HG02885 (cell line): ENCODE data around the gene ARHGEF1.

Experiments used
- ATAC-seq: cut with Tn5 transposase; IDR thresholded peaks from one replicate; pipeline ENCODE4 v1.9.1; 2021; ENCODE audit warnings: mild to moderate bottlenecking; ENCODE audit not compliant: unreplicated experiment, poor library complexity

Gene ARHGEF1

DNA sequence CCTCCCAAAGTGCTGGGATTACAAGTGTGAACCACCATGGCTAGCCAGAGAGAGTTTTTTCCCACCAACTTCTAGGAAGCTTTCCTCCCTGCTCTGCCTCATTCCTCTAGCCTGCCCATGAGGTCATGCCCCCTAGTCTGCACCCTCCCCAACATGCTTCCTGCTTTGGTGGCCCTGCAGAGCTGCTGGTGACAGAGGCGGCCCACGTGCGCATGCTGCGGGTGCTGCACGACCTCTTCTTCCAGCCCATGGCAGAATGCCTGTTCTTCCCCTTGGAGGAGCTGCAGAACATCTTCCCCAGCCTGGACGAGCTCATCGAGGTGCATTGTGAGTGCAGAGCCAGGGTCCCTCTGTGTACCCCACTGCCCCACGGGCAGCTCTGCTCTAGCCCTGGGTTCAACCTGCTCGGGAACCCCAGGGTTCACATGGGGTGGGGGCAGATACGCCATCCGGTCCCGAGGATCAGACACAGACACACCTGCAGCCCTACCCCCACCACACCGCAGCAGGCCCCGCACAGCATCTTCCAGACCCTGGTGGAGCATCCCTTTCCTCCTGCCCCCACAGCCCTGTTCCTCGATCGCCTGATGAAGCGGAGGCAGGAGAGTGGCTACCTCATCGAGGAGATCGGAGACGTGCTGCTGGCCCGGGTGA is 18.9 kb downstream of the ARHGEF1 start:
- ATAC-seq = no peak

DNA sequence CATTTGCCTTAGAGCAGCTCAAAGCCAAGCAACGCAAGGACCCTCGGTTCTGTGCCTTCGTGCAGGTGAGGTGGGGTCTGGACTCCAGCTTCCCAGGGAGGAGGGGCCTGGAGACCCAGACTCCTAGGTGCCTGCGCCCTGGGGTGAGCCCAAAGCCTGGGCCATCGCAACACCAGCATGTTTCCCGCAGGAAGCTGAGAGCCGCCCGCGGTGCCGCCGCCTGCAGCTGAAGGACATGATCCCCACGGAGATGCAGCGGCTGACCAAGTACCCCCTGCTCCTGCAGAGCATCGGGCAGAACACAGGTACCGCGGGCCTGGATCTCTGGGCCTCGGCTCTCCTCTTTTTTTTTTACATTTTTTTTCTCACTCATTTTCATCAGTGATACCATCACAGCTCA is 19.6 kb downstream of the ARHGEF1 start:
- no peak for ATAC-seq

DNA sequence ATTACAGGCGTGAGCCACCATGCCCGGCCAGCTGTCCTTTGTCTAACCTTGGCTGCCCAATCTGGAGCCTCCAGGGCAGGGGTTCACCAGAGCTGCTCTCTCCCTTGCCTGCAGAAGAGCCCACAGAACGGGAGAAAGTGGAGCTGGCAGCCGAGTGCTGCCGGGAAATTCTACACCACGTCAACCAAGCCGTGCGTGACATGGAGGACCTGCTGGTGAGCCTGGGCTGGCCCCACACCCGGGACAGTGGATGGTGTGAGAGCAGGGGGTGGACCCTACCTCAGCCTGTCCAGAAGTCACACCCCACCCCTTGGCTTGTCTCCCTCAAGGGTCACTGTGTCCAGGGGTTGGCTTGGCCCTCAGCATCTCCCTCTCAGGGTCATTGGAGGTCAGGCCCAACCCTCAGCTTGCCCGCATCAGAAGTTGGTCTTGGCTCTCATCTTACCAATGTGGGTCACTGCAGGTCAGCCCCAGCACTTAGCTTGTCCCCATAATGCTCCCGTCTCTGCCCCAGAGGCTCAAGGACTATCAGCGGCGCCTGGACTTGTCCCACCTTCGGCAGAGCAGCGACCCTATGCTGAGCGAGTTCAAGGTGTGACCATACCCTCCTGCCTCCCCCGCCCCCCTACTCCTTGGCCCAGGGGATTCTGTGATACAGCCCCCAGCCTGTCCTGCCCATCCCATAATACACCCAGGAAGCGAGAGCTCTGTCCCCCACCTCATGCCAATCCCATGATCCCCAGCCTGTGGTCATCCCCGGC is 20.4 kb downstream of the ARHGEF1 start:
- ATAC-seq = no peak

DNA sequence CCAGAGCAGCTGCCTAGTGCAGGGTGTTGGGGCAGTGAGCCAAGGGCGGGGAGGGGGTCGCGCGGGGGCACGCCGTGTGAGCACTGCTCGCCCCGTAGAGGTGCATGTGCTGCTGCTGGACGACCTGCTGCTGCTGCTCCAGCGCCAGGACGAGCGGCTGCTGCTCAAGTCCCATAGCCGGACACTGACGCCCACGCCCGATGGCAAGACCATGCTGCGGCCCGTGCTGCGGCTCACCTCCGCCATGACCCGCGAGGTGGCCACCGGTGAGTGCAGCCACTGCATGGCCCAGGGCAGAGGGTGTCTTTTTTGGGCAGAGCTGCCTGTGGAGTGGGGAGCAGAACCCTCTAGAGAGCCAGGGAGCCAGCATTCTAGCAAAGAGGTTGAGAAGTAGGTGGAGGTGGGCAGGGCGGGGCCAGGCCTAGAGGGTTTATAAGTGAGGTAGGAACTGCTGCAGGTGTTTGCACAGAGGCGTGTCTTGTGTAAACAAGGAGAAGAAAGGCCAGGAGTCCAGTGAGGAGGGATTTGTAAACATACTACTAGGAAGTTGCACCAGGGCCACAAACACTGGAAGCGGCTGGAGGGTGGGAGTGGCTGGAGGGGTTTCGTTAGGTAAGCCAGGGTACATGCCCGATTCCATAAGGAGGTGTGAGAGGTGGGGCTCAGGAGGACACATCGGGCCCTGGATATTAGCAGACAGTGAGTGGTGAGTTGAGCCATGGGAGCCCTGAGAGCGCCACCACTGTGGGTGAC is 21.3 kb downstream of the ARHGEF1 start:
- ATAC-seq = no peak

DNA sequence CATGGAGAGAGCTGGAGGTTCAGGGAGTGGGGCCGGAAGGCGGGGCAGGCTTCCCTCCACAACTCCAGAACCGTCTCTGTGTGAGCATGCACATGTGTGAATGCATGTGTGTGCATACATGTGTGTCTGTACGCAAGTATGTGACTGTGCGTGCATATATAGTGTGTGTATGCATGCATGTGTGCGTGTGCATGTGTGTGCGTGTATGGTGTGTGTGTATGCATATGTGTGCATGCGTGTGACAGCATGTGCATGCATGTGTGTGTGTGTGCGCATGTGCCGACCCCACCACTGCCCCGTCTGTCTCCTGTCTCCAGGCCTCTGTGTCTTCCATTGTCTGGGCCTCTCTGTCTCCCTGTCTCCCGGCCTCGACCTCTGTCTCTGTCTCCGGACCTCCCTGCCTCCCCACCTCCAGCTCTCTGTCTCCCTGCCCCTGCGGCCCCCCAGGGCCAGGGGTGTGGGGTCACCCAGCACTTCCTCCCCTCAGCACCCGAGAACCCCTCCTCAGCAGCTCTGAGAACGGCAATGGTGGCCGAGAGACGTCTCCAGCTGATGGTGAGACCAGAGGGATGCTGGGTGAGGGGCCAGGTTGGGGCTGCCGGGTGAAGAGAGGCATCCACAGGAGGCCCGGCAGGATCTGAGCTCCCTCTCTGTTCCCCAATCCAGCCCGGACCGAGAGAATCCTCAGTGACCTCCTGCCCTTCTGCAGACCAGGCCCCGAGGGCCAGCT is 22.5 kb downstream of the ARHGEF1 start:
- no peak for ATAC-seq

DNA sequence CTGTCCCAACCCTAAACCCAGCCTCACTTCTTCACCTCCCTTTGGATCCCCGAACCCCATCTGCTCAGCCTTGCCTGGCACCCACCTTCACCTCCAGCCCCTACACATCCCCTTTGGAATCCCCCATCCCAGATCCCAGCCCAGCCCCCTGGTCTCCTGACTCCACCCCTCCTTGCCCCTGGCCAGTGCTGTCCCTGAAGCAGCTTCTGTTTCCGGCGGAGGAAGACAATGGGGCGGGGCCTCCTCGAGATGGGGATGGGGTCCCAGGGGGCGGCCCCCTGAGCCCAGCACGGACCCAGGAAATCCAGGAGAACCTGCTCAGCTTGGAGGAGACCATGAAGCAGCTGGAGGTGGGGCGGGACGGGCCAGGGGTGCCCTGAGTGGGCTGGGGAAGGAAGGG is 23.3 kb downstream of the ARHGEF1 start:
- no peak for ATAC-seq

DNA sequence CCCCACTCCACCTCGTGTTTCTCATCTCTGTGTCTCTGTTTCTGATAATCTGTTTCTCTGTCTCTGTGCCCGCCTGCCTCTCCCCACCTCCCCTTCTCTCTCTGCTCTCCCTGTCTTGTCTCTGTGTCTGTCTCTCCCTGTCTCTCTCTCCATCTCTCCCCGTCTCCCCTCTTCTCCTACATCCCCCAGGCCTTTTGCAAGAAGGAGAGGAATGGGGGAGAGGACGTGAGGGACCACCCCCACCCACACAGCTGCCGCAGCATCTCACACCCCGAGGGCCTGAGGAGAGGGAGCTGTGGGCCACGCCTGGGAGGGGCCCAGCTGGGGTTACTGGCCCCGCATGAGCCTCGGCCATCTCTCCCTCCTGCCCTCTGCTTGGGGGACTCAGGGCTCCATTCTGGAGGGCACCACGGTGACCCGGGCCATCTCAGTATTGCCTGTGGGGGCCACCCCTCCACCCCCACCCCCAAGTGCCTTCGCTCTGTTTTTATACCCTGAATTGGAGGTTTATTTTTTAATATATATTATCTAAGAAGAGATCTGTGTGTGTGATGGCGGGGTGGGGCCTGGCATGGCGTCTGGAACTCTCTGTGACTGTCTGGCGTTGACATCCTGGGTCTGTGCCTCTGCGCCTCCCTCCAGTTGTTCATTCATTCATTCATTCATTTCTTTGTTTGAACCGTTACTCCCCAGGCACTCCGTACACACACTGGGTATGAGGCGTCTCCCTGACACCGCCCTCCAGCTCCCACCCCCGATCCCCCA is 24.1 kb downstream of the ARHGEF1 start:
- ATAC-seq = no peak

DNA sequence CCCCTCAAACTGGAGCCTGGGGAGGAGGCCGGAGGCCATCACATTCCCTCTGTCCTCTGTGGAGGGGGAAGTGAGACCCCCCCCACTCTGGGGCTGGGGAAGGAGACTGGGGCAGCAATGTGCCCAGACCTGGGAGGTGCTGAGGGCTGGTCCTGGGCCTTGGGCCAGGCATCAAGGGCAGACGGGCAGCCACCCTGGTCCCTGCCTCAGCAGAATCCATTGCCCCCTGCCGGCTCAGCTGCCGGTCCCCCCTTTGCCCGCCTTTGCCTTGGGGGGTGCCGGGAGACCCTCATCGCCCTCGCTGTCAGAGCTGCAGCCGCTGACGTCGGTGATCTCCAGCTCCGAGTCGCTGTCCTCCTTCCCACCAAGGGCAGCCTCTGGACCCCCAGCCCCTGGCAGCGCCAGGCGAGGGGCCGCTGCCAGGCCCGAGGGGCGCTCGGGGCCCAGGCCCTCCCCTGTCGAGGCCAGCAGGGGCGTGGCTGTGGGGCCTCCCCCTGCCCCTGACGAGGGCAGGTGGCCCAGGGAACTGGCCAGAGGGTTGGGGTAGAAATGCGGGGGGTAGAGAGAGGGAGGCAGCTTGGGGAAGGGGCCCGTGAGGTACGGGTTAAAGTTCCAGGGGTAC is 25.1 kb downstream of the ARHGEF1 start:
- ATAC-seq = no peak

DNA sequence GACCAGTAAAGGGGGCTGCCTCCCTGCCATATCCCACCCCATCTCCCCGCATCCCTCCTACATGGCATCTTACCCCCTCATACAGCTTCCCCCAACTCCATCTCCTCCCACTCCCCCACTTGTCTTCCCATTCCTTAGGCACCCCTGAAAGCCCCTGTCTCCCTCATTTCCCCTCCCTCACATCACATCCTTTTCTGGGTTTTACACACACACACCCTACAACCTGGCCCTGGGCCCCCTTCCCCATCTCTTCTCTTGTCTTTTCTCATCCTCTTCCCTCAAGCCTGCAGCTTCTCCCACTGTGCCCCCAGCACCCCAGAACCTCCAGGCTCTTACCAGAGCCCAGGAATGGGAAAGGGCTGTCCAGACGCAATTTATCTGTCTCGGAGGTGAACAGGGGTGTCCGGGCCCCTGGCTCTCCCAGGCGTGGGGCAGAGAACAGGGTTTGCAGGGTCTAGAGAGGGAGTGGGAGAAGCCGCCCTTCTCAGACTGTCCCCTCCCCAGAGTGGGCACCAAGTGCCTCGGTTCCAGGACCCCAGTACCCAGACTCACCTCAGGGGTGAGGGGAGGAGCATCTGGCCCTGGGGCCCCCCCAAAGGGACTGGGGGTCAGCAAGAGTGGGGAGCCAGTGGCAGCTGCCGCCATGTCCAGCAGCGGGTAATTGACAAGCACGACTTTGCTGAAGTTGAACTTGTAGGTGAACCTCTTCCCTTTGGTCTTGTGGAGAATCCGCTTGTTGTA is 25.9 kb downstream of the ARHGEF1 start:
- ATAC-seq = no peak

DNA sequence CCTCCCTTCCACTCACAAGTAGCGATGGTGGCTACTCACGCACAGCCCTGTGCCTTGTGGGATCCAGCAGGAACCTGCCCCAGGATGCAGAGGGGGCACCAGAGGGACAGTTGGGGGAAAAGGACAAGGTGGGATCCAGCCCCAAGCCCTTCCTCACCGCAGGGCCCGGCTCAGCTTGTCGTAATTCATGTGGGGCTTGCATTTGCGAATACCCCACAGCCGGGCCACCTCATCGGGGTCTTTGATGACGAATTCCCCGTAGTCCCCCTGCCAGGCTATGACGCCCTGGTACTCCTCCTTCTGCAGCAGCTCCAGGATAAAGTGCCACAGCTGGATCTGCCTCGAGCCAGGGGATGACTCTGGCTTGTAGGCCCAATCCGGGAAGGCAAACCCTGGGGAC is 26.7 kb downstream of the ARHGEF1 start:
- ATAC-seq = no peak

DNA sequence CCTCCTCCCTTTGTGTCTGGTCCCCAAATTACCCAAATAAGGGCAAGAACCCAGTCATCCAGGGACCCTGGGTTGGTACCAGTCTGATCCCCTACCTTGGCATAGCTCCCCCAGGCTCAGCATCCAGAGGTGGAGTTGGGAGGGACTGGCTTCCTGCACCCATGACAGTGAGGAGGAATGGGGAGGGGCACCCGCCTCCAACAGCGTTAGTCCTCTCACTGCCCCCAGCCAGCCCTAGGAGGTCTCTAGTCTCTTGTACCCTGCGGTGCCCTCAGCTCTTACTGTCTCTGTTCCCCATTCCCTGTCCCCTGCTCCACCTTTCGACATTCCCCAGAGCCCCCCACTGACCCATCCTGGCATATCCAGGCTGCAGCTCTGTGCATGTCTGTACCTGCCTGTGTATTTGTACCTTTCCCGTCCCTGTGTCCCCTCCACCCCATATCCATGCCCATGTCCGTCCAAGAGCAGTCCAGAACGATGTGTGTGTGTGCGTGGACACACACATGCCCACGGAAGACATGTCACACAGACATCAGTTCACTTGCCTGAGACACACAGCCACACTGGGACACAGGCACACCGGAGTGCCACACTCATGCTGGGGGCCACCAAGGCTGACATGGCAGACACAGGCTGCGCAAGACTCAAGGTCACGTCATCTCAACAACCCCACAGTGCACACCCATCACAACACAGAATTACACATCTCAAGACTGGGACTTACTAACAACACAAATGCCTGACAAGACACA is 27.4 kb downstream of the ARHGEF1 start:
- no peak for ATAC-seq

DNA sequence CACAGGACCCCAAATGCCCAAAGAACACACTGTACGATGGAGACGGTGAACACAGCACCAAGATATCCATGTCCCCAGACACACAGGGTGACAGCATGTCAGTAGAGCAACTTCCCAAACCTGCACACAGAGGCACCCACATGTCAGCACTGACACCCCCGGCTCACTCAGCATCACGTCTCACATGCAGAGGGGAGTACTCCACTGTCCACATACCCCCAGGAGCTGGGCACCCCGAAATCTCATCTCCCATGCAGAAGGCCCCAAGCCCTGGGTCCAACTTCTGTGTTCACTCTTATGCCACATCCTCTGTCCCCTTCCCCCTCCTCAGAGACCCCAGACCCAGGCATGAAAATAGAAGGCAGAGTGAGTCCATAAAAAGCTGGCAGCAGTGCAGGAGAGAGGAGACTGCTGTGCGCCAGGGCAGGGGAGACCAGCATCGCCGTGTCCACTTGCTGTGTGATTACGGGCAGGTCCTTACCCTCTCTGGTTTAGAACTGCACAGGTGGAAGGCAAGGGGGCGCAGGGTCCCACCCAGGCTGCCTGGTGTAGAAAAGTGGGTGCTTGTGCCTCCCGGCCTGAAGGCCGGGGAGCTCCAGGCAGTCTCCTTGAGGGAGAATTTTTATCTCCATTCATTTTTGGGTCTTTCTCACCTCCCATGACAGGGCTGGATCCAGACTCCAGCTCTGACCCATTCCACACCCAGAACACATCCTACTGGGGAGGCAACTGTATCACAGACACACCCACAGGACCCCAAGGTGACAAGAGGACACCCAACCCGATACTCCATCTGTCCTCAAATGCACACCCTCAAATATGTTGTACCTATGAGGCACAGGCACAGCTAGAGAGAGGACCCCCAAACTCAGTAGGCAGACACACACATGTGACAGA is 28.3 kb downstream of the ARHGEF1 start:
- no peak for ATAC-seq

DNA sequence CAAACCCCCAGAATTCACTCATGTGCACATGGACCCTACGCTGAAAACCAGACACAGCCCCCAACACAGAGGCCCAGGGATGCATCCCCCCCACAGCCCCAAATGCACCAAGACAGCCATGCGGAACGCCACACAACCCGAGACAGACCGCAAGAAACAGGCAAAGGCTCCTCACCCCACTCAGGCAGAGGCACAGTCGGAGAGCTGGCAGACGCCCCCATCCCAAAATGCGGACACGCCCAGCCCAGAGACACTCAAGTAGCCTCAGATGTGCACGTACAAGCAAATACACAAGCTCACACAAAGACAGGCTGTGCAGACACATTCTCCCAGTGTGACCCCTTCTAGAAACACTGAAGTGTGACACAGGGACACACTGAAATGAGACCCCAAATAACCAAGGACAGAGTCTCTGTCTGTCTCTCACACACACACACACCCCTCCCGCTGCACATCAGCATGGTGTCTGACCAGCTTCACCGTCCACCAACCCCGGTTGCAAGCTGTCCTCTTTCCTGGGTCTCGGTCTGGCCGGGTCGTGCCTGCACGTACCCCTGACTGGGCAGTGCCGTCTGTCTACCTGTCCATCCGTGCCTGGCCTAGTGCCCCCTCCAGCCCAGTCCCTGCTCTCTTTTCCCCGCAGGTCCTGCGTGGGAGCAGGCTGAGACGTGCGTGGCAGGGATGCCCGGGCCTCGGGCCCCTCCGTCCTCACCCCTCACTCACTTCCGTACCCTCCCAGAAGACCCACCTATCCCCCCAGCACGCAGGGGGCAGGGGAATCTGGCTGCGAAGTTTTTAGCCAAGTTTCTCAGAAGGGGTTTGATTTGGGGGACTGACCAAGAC is 29.1 kb downstream of the ARHGEF1 start:
- ATAC-seq = no peak

DNA sequence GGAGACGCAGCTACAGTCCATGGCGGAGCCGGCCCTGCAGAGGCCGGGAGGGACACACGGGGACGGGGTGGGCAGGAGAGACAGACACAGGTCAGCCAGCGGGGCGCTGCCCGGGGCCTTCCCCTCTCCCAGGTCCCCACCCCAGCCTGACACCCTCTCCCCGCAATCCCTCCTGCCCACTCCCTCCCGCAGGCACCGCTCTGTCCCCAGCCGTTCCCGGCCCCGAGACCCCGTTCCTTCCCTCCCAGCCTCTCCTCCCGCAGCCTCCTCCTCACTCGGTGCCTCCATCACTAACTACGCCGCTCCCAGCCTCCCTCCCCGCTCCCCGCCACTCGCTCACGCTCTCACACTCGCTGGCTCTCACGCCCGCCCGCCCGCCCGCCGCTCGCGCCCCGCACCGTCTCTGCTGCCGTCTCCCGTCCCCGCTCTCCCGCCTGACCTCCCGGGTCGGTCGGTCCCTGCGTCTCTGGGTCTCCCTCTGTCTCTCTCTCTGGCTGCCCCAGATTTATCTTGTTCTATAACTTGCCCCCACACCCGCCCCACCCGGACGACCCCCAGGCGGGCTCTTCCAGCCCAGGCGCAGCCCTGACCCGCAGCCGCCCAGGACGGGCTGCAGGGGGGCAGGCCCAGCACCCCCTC is 30.0 kb downstream of the ARHGEF1 start:
- no peak for ATAC-seq

DNA sequence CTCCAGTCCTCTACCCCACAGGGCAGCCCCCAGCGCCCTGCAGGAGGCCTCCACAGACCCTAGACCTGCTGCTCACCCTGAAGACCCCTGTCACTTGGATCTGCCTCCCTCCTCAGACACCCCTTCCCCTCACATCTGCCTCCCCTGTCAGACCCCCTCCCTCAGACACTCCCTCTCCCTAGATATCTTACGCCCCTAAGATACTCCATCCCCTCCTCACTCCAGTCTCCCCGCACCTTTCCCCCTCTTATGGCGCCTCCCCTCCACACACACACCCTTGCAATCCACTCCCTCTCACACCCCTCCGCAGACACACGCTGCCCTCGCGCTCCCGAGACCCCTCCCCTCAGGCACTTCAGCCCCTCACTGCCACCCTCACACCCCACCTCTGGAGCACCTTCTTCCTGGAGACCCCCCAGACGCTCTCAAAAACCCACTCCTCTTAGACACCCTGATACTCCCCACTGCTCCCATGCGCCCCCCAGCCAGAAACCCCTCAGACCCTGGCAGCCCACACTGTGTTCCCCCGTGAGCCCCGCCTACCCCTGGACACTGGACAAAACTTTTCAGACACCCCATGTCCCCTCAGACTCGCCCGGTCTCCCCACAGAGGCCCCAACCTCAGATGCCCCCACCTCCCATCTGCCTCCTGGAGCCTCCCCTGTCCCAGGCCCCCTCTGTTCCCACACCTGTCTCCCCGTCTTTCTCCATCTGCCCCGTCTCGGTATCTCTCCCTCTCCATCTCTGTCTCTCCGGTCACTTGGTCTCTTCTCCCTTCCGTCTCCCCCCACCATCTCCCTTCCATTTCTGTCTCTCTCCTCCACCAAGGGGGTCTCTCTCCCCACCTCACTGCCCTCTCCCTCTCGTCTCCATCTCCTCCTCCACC is 30.8 kb downstream of the ARHGEF1 start:
- no peak for ATAC-seq
